Chondrocyte (in vitro differentiated cells): ENCODE data around the gene RDH16. TPM values are rescaled to one million over a fixed set of nuclear protein-coding genes. Genes with fewer than 3 reads are reported as not detected.
A peak's percentile ranks its signal among the peaks of the same experiment; 100 is the strongest.
"Not testable (repeated sequence)": the region's sequence is repeated elsewhere in the genome, so short reads cannot be mapped to it uniquely, and the experiment has no call there.

ENCODE experiments used
- DNase-seq: peaks from one replicate; pipeline ENCODE4 v3.0.0; 2021; ENCODE audit warnings: mixed read lengths, low spot score
- H3K27ac Mint-ChIP-seq: one replicate; pipeline ENCODE4 v1.8.0; 2021; ENCODE audit warnings: mild to moderate bottlenecking, moderate library complexity, mixed read lengths; ENCODE audit not compliant: unreplicated experiment
- H3K27me3 Mint-ChIP-seq: 2 replicates; pipeline ENCODE4 v1.8.0; 2021; ENCODE audit warnings: low read depth, mixed read lengths
- H3K36me3 Mint-ChIP-seq: 2 replicates; pipeline ENCODE4 v1.8.0; 2021; ENCODE audit warnings: low read depth, mixed read lengths
- H3K4me1 Mint-ChIP-seq: 2 replicates; pipeline ENCODE4 v1.8.0; 2021; ENCODE audit warnings: low read depth, mild to moderate bottlenecking, mixed read lengths
- H3K4me3 Mint-ChIP-seq: one replicate; pipeline ENCODE4 v1.8.0; 2021; ENCODE audit warnings: mild to moderate bottlenecking, moderate library complexity, mixed read lengths; ENCODE audit not compliant: unreplicated experiment
- H3K9me3 Mint-ChIP-seq: 2 replicates; pipeline ENCODE4 v1.8.0; 2021; ENCODE audit warnings: low read depth, mixed read lengths
- total RNA-seq: library from RNA; stranded (reverse); gene quantifications from 3 replicates; pipeline ENCODE4 v1.2.1, GENCODE V29; 2021
- TF ChIP-seq, protein P1 (sequence below): fragments of 200-600 bp; sonication (generic); IDR thresholded peaks from 2 replicates; pipeline ENCODE4 v1.5.0; 2021; ENCODE audit warnings: antibody characterized with exemption, mild to moderate bottlenecking, moderate library complexity

RDH16 gene
- total RNA-seq, 1 donor from 2014 or later, result not detected

DNA sequence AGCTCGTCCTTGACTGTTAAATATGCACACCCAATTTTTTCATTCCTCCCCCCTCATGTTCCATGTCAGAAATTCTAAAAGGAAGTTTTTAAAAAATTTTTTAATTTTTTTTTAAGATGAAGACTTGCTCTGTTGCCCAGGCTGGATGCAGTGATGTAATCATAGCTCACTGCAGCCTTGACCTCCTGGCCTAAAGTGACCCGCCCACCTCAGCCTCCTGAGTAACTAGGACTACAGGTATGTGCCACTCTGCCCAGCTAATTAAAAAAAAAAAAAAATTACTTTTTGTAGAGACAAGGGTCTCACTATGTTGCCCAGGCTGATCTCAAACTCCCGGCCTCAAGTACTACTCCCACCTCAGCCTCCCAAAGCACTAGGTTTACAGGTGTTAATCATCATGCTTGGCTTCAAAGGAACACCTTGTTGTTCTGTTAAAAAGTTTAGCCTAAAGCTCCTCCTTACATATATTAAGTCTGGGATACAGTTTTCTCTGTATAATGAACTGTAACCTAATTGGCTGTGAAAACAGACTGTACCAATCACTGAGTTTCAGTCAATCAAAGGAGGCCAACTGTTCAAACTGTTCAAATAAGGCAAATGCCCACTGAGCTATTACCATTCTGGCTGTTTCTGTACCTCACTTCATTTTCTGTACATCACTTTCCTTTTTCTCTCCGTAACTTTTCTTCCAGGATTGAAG, 41.0 kb downstream of the RDH16 start:
- Mint-ChIP-seq H3K36me3 (peaks cover 1% of the 10 kb centered on the region), H3K27ac (no peak overlapping the region), H3K9me3 (peaks cover 8% of the 10 kb centered on the region), H3K4me3 (no peak overlapping the region), H3K27me3 (peaks cover 31% of the 10 kb centered on the region), H3K4me1 (no peaks in the 10 kb centered on the region)
- no peak for DNase-seq
- TF ChIP-seq, protein P1, sequence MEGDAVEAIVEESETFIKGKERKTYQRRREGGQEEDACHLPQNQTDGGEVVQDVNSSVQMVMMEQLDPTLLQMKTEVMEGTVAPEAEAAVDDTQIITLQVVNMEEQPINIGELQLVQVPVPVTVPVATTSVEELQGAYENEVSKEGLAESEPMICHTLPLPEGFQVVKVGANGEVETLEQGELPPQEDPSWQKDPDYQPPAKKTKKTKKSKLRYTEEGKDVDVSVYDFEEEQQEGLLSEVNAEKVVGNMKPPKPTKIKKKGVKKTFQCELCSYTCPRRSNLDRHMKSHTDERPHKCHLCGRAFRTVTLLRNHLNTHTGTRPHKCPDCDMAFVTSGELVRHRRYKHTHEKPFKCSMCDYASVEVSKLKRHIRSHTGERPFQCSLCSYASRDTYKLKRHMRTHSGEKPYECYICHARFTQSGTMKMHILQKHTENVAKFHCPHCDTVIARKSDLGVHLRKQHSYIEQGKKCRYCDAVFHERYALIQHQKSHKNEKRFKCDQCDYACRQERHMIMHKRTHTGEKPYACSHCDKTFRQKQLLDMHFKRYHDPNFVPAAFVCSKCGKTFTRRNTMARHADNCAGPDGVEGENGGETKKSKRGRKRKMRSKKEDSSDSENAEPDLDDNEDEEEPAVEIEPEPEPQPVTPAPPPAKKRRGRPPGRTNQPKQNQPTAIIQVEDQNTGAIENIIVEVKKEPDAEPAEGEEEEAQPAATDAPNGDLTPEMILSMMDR, result no peak

DNA sequence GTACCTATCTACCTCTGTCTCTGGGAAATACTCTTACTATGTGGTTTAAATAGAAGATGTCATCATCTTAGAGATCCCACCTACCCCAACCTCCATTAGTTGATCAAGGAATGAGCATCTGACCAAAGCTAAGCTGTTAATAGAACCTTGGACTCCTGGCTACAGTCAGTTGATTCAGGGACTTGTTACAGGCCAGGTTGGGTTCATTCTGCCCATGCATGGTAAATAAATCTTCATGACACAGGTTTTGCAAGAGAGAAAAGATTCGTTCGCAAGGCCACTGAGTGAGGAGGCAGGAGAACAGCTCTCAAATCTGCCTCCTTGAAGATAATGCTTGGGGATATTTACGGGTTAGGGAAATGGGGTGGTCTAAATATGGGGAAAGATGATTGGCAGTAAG, 42.7 kb downstream of the RDH16 start:
- TF ChIP-seq, protein P1, result no peak
- Mint-ChIP-seq H3K4me3 (no peak overlapping the region), H3K27me3 (peaks cover 38% of the 10 kb centered on the region), H3K4me1 (no peaks in the 10 kb centered on the region), H3K27ac (no peak overlapping the region), H3K9me3 (peaks cover 10% of the 10 kb centered on the region), H3K36me3 (peaks cover 2% of the 10 kb centered on the region)
- no peak for DNase-seq

DNA sequence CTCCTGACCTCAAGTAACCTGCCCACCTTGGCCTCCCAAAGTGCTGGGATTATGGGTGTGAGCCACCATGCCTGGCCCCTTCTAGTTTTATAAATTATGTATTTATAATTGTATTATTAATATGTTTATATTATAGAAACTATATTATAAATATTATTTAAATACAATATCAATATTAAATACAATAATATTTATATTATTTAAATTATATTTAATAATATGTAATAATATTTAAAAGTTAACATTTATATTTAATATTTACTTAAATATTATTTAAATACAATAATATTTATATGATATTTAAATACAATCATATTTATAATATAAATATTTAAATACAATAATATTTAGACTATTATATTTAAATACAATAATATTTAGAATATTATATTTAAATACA, 43.2 kb downstream of the RDH16 start:
- H3K36me3 Mint-ChIP-seq, result peaks cover 2% of the 10 kb centered on the region
- H3K9me3 Mint-ChIP-seq, result peaks cover 15% of the 10 kb centered on the region
- DNase-seq, result no peak
- peaks cover 38% of the 10 kb centered on the region for H3K27me3 Mint-ChIP-seq
- TF ChIP-seq, protein P1, result no peak
- H3K27ac Mint-ChIP-seq, result no peak overlapping the region
- no peak overlapping the region for H3K4me3 Mint-ChIP-seq
- no peaks in the 10 kb centered on the region for H3K4me1 Mint-ChIP-seq

DNA sequence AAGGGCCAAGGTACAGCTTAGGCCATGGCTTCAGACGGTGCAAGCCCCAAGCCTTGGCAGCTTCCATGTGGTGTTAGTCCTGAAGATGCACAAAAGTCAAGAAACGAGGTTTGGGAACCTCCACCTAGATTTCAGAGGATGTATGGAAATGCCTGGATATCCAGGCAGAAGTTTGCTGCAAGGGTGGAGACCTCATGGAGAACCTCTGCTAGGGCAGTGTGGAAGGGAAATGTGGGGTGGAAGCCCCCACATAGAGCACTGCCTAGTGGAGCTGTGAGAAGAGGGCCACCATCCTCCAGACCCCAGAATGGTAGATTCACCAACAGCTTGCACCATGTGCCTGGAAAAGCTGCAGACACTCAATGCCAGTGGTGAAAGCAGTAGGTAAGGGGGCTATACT, 48.0 kb downstream of the RDH16 start:
- H3K4me3 Mint-ChIP-seq, H3K27ac Mint-ChIP-seq, DNase-seq: not testable (repeated sequence)

DNA sequence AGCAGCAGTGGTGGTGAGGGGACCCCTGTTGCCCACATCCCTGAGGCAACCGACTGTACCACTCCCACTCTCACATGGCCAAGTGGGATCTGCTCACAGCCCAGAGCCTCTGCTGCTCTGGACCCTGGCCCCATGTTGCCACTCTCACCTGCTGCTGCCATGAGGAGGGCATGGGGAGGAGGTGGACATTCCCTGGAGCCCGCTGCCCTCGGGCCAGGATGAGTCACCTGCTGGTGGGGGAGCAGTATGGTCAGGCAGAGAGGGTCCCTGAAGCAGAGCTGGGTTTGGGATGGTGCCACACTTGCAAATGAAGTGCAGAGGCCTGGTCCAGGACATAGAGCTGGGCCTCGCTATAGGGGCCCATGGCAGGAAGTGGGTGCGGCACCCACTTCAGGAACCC, 49.3 kb downstream of the RDH16 start:
- no peak for DNase-seq
- no peaks in the 10 kb centered on the region for H3K4me1 Mint-ChIP-seq
- peaks cover 33% of the 10 kb centered on the region for H3K27me3 Mint-ChIP-seq
- no peak overlapping the region for H3K27ac Mint-ChIP-seq
- H3K36me3 Mint-ChIP-seq, result peaks cover 4% of the 10 kb centered on the region
- TF ChIP-seq, protein P1, result no peak
- H3K4me3 Mint-ChIP-seq, result no peak overlapping the region
- H3K9me3 Mint-ChIP-seq, result peaks cover 21% of the 10 kb centered on the region

More for the DNA sequence above, 48.0 kb downstream of the RDH16 start:
- peaks cover 16% of the 10 kb centered on the region for H3K9me3 Mint-ChIP-seq
- H3K27me3 Mint-ChIP-seq, result peaks cover 33% of the 10 kb centered on the region
- H3K4me1 Mint-ChIP-seq, H3K36me3 Mint-ChIP-seq: not testable (repeated sequence)

DNA sequence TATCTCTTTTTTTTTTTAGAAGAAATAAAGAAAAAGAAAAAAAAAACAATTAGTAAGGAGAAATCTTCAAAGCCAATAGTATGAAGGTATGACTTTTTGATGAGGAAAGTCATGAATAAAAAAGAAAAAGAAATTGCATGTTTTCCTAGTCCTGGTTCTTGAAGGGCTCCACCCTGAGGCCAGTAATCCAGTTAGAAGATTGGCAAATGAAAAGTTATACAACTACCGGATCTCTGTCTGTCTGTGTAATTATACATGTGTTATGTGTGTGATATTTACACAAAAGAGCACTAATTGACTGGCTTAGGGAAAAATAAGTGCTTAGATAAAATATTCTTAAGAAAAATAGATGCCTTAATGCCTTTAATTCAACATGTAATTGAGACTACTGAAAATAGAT, 51.6 kb downstream of the RDH16 start:
- TF ChIP-seq, protein P1, result peak; percentile 24
- Mint-ChIP-seq H3K36me3 (peaks cover 6% of the 10 kb centered on the region), H3K4me1 (no peaks in the 10 kb centered on the region), H3K27me3 (peaks cover 21% of the 10 kb centered on the region), H3K9me3 (peaks cover 31% of the 10 kb centered on the region), H3K4me3 (no peak overlapping the region), H3K27ac (no peak overlapping the region)
- no peak for DNase-seq
